ENCODE results near the gene LRPAP1.

LRPAP1 gene

GRCh38 chr4:3475041-3475712, 57.0 kb downstream of the LRPAP1 start:
- Histone ChIP-seq H3F3A (ENCODE audit: insufficient read depth, low read length) (no peaks in the 10 kb centered on the region), H3K4me1 (ENCODE audit: insufficient read depth, low read length, severe bottlenecking) (no peaks in the 10 kb centered on the region), H2AFZ (ENCODE audit: low read length) (no peak overlapping the region), H3K9me2 (ENCODE audit: low read depth, low read length) (no peaks in the 10 kb centered on the region), H3K36me3 (ENCODE audit: insufficient read depth, low read length) (no peaks in the 10 kb centered on the region), H3K27me3 (ENCODE audit: insufficient read depth, low read length) (no peaks in the 10 kb centered on the region), H3K27ac (ENCODE audit: low read depth, low read length, poor library complexity, severe bottlenecking) (no peak overlapping the region), H3K4me2 (ENCODE audit: low read length) (no peak overlapping the region), H3K4me3 (ENCODE audit: low read depth, low read length, poor library complexity, severe bottlenecking) (no peak overlapping the region), H4K20me1 (ENCODE audit: insufficient read depth, low read length) (no peaks in the 10 kb centered on the region), H3K9me3 (ENCODE audit: low read length) (no peaks in the 10 kb centered on the region), H3K9ac (ENCODE audit: low read length) (no peak overlapping the region), H3K79me2 (ENCODE audit: insufficient read depth, low read length) (no peaks in the 10 kb centered on the region)
- TF ChIP-seq CTCF (IDR thresholded peaks at IDR 0.05; ENCODE audit: low read length) (no peak), EZH2 (IDR thresholded peaks at IDR 0.05; ENCODE audit: borderline replicate concordance, low read length) (no peak)

- no peaks in the 10 kb centered on the region for H3K79me2 ChIP-seq (ENCODE audit: insufficient read depth, low read length)
- no peak overlapping the region for H3K27ac ChIP-seq (ENCODE audit: low read depth, low read length, poor library complexity, severe bottlenecking)
- no peak for TF ChIP-seq CTCF (IDR thresholded peaks at IDR 0.05; ENCODE audit: low read length)
- no peak for TF ChIP-seq EZH2 (IDR thresholded peaks at IDR 0.05; ENCODE audit: borderline replicate concordance, low read length)
- no peaks in the 10 kb centered on the region for H3K27me3 ChIP-seq (ENCODE audit: insufficient read depth, low read length)
- H3K9me2 ChIP-seq (ENCODE audit: low read depth, low read length) = no peaks in the 10 kb centered on the region
- H3K4me3 ChIP-seq (ENCODE audit: low read depth, low read length, poor library complexity, severe bottlenecking) = no peak overlapping the region
- no peaks in the 10 kb centered on the region for H3K4me1 ChIP-seq (ENCODE audit: insufficient read depth, low read length, severe bottlenecking)
- no peaks in the 10 kb centered on the region for H3F3A ChIP-seq (ENCODE audit: insufficient read depth, low read length)
- H3K4me2 ChIP-seq (ENCODE audit: low read length) = no peak overlapping the region
- H3K9me3 ChIP-seq (ENCODE audit: low read length) = no peaks in the 10 kb centered on the region
- no peak overlapping the region for H3K9ac ChIP-seq (ENCODE audit: low read length)
- H4K20me1 ChIP-seq (ENCODE audit: insufficient read depth, low read length) = no peaks in the 10 kb centered on the region
- no peaks in the 10 kb centered on the region for H3K36me3 ChIP-seq (ENCODE audit: insufficient read depth, low read length)
- no peak overlapping the region for H2AFZ ChIP-seq (ENCODE audit: low read length)
Measured at GRCh38 chr4:3473996-3474765, 58.0 kb downstream of the LRPAP1 start.

GRCh38 chr4:3473181-3473950, 58.9 kb downstream of the LRPAP1 start:
- TF ChIP-seq CTCF (IDR thresholded peaks at IDR 0.05; ENCODE audit: low read length) = no peak
- TF ChIP-seq EZH2 (IDR thresholded peaks at IDR 0.05; ENCODE audit: borderline replicate concordance, low read length) = no peak
- Histone ChIP-seq H3K9ac (ENCODE audit: low read length) (no peak overlapping the region), H3K4me2 (ENCODE audit: low read length) (no peak overlapping the region), H3K9me2 (ENCODE audit: low read depth, low read length) (no peaks in the 10 kb centered on the region), H4K20me1 (ENCODE audit: insufficient read depth, low read length) (no peaks in the 10 kb centered on the region), H2AFZ (ENCODE audit: low read length) (no peak overlapping the region), H3K9me3 (ENCODE audit: low read length) (no peaks in the 10 kb centered on the region), H3K36me3 (ENCODE audit: insufficient read depth, low read length) (no peaks in the 10 kb centered on the region), H3F3A (ENCODE audit: insufficient read depth, low read length) (no peaks in the 10 kb centered on the region), H3K4me1 (ENCODE audit: insufficient read depth, low read length, severe bottlenecking) (no peaks in the 10 kb centered on the region), H3K27me3 (ENCODE audit: insufficient read depth, low read length) (no peaks in the 10 kb centered on the region), H3K4me3 (ENCODE audit: low read depth, low read length, poor library complexity, severe bottlenecking) (no peak overlapping the region), H3K79me2 (ENCODE audit: insufficient read depth, low read length) (no peaks in the 10 kb centered on the region), H3K27ac (ENCODE audit: low read depth, low read length, poor library complexity, severe bottlenecking) (no peak overlapping the region)

Measured in OCI-LY1 (cell line).